ENCODE results near the gene CD38.
"Not testable (repeated sequence)": the region's sequence is repeated elsewhere in the genome, so short reads cannot be mapped to it uniquely, and the experiment has no call there.

CD38 gene

GRCh38 chr4:15778289-15779241, at the start of gene CD38:
CD38 (plus strand) TSS chr4:15778328; CDS start chr4:15778415, 87 bp downstream.
- peak within 1 kb of the TSS; percentile 91 for H3K4me3 Mint-ChIP-seq
- peaks cover 73% of the 10 kb centered on the region for H3K4me1 Mint-ChIP-seq
- no peaks in the 10 kb centered on the region for H3K9me3 Mint-ChIP-seq
- peaks cover 12% of the 10 kb centered on the region for H3K36me3 Mint-ChIP-seq
- H3K27me3 Mint-ChIP-seq: no peaks in the 10 kb centered on the region
- peak within 1 kb of the TSS; percentile 89 for H3K27ac Mint-ChIP-seq

GRCh38 chr4:15729910-15730533, 48.1 kb upstream of the CD38 start:
- peaks cover 16% of the 10 kb centered on the region for H3K4me1 Mint-ChIP-seq
- H3K27ac Mint-ChIP-seq: no peak overlapping the region
- H3K36me3 Mint-ChIP-seq: no peaks in the 10 kb centered on the region
- H3K4me3 Mint-ChIP-seq: no peak overlapping the region
- no peaks in the 10 kb centered on the region for H3K9me3 Mint-ChIP-seq
- H3K27me3 Mint-ChIP-seq: no peaks in the 10 kb centered on the region

GRCh38 chr4:15733061-15733460, 45.1 kb upstream of the CD38 start:
- H3K36me3 Mint-ChIP-seq, H3K4me3 Mint-ChIP-seq, H3K9me3 Mint-ChIP-seq, H3K27me3 Mint-ChIP-seq, H3K27ac Mint-ChIP-seq: not testable (repeated sequence)
- H3K4me1 Mint-ChIP-seq: peaks cover 36% of the 10 kb centered on the region

GRCh38 chr4:15735536-15735935, 42.6 kb upstream of the CD38 start:
- no peaks in the 10 kb centered on the region for H3K27me3 Mint-ChIP-seq
- H3K4me3 Mint-ChIP-seq: no peak overlapping the region
- peaks cover 51% of the 10 kb centered on the region for H3K4me1 Mint-ChIP-seq
- H3K27ac Mint-ChIP-seq: no peak overlapping the region
- no peaks in the 10 kb centered on the region for H3K9me3 Mint-ChIP-seq
- peaks cover 3% of the 10 kb centered on the region for H3K36me3 Mint-ChIP-seq

GRCh38 chr4:15736514-15737050, 41.5 kb upstream of the CD38 start:
- Mint-ChIP-seq H3K36me3 (peaks cover 3% of the 10 kb centered on the region), H3K9me3 (no peaks in the 10 kb centered on the region), H3K27me3 (no peaks in the 10 kb centered on the region), H3K27ac (no peak overlapping the region), H3K4me3 (no peak overlapping the region), H3K4me1 (peaks cover 51% of the 10 kb centered on the region)

GRCh38 chr4:15737255-15737654, 40.9 kb upstream of the CD38 start:
- peaks cover 7% of the 10 kb centered on the region for H3K36me3 Mint-ChIP-seq
- H3K27me3 Mint-ChIP-seq: no peaks in the 10 kb centered on the region
- H3K4me3 Mint-ChIP-seq: no peak overlapping the region
- H3K9me3 Mint-ChIP-seq: peaks cover 3% of the 10 kb centered on the region
- H3K4me1 Mint-ChIP-seq: peaks cover 51% of the 10 kb centered on the region
- no peak overlapping the region for H3K27ac Mint-ChIP-seq

- peak overlapping the region; percentile 84 for H3K27ac Mint-ChIP-seq
- peaks cover 15% of the 10 kb centered on the region for H3K36me3 Mint-ChIP-seq
- H3K27me3 Mint-ChIP-seq: no peaks in the 10 kb centered on the region
- H3K9me3 Mint-ChIP-seq: peaks cover 8% of the 10 kb centered on the region
- H3K4me1 Mint-ChIP-seq: peaks cover 45% of the 10 kb centered on the region
- peak overlapping the region; percentile 42 for H3K4me3 Mint-ChIP-seq
Observed at GRCh38 chr4:15738877-15739276, 39.3 kb upstream of the CD38 start.

GRCh38 chr4:15740764-15741404, 37.2 kb upstream of the CD38 start:
- peaks cover 32% of the 10 kb centered on the region for H3K4me1 Mint-ChIP-seq
- peaks cover 13% of the 10 kb centered on the region for H3K36me3 Mint-ChIP-seq
- no peak overlapping the region for H3K27ac Mint-ChIP-seq
- no peaks in the 10 kb centered on the region for H3K27me3 Mint-ChIP-seq
- no peak overlapping the region for H3K4me3 Mint-ChIP-seq
- H3K9me3 Mint-ChIP-seq: peaks cover 9% of the 10 kb centered on the region

GRCh38 chr4:15742083-15742582, 36.0 kb upstream of the CD38 start:
- H3K27ac Mint-ChIP-seq: peak overlapping the region; percentile 25
- H3K27me3 Mint-ChIP-seq: no peaks in the 10 kb centered on the region
- H3K36me3 Mint-ChIP-seq: peaks cover 13% of the 10 kb centered on the region
- H3K4me3 Mint-ChIP-seq: peak overlapping the region; percentile 20
- H3K9me3 Mint-ChIP-seq: peaks cover 15% of the 10 kb centered on the region
- H3K4me1 Mint-ChIP-seq: peaks cover 28% of the 10 kb centered on the region

- Mint-ChIP-seq H3K4me1 (peaks cover 23% of the 10 kb centered on the region), H3K27ac (peak overlapping the region; percentile 25), H3K27me3 (no peaks in the 10 kb centered on the region), H3K9me3 (peaks cover 15% of the 10 kb centered on the region), H3K4me3 (no peak overlapping the region), H3K36me3 (peaks cover 13% of the 10 kb centered on the region)
Observed at GRCh38 chr4:15742637-15743036, 35.5 kb upstream of the CD38 start.

GRCh38 chr4:15744016-15744545, 34.0 kb upstream of the CD38 start:
- H3K4me3 Mint-ChIP-seq: no peak overlapping the region
- peaks cover 13% of the 10 kb centered on the region for H3K36me3 Mint-ChIP-seq
- H3K9me3 Mint-ChIP-seq: peaks cover 15% of the 10 kb centered on the region
- H3K27ac Mint-ChIP-seq: no peak overlapping the region
- H3K27me3 Mint-ChIP-seq: no peaks in the 10 kb centered on the region
- H3K4me1 Mint-ChIP-seq: peaks cover 10% of the 10 kb centered on the region

GRCh38 chr4:15746110-15746509, 32.0 kb upstream of the CD38 start:
- Mint-ChIP-seq H3K9me3 (peaks cover 15% of the 10 kb centered on the region), H3K27ac (no peak overlapping the region), H3K36me3 (peaks cover 12% of the 10 kb centered on the region), H3K27me3 (no peaks in the 10 kb centered on the region), H3K4me1 (peaks cover 3% of the 10 kb centered on the region), H3K4me3 (no peak overlapping the region)

GRCh38 chr4:15749001-15749400, 29.1 kb upstream of the CD38 start:
- no peaks in the 10 kb centered on the region for H3K36me3 Mint-ChIP-seq
- H3K9me3 Mint-ChIP-seq: peaks cover 7% of the 10 kb centered on the region
- H3K27me3 Mint-ChIP-seq: no peaks in the 10 kb centered on the region
- no peak overlapping the region for H3K4me3 Mint-ChIP-seq
- H3K4me1 Mint-ChIP-seq: peaks cover 14% of the 10 kb centered on the region
- no peak overlapping the region for H3K27ac Mint-ChIP-seq

GRCh38 chr4:15751153-15751552, 27.0 kb upstream of the CD38 start:
- Mint-ChIP-seq H3K4me1 (peaks cover 34% of the 10 kb centered on the region), H3K4me3 (no peak overlapping the region), H3K9me3 (peaks cover 3% of the 10 kb centered on the region), H3K27ac (peak overlapping the region; percentile 12), H3K36me3 (no peaks in the 10 kb centered on the region), H3K27me3 (no peaks in the 10 kb centered on the region)

GRCh38 chr4:15753081-15753480, 25.0 kb upstream of the CD38 start:
- Mint-ChIP-seq H3K4me3 (no peak overlapping the region), H3K27ac (no peak overlapping the region), H3K9me3 (no peaks in the 10 kb centered on the region), H3K27me3 (no peaks in the 10 kb centered on the region), H3K36me3 (no peaks in the 10 kb centered on the region), H3K4me1 (peaks cover 45% of the 10 kb centered on the region)

Measured in activated naive CD4-positive, alpha-beta T cell treated with anti-CD3 and anti-CD28 coated beads, Interleukin-2, amount 50 U/mL, for 24 hours (primary cell).